HepG2 (cell line): ENCODE measurements around the gene ALCAM. TPM values are rescaled to one million over a fixed set of nuclear protein-coding genes. Genes with fewer than 3 reads are reported as not detected.

Source experiments
- ARID3A ChIP-seq: IDR thresholded peaks from 2 replicates; pipeline ENCODE4 v1.6.1; 2012; ENCODE audit warnings: low read depth, low read length, improper control_type of control experiment
- DNMT1 ChIP-seq: sonication (generic); formaldehyde crosslinking; IDR thresholded peaks from 2 replicates; pipeline ENCODE4 v1.5.1; 2020; ENCODE audit warnings: mild to moderate bottlenecking, missing genetic modification reagents
- ELK4 ChIP-seq: sonication (generic); formaldehyde crosslinking; IDR thresholded peaks from 2 replicates; pipeline ENCODE4 v1.9.0; 2021; ENCODE audit warnings: missing genetic modification reagents, borderline replicate concordance
- FOXP1 ChIP-seq, 2 experiments: fragments of 450-650 bp in 1 of 2; IDR thresholded peaks; 2 replicates each; pipeline ENCODE4 v1.6.1; 2017 to 2018; ENCODE audit warnings: antibody characterized with exemption in 1 of 2
- KDM2A ChIP-seq: sonication (generic); formaldehyde crosslinking; IDR thresholded peaks from 2 replicates; pipeline ENCODE4 v1.4.0; 2020; ENCODE audit warnings: low read depth, missing genetic modification reagents, borderline replicate concordance
- MZF1 ChIP-seq: sonication (generic); formaldehyde crosslinking; IDR thresholded peaks from 2 replicates; pipeline ENCODE4 v1.8.1; 2023; ENCODE audit warnings: mild to moderate bottlenecking, missing genetic modification reagents, borderline replicate concordance
- NCOA1 ChIP-seq: sonication (generic); formaldehyde crosslinking; IDR thresholded peaks from 2 replicates; pipeline ENCODE4 v1.9.0; 2021; ENCODE audit warnings: missing genetic modification reagents
- NCOA2 ChIP-seq: sonication (generic); formaldehyde crosslinking; IDR thresholded peaks from 2 replicates; pipeline ENCODE4 v1.8.0; 2022; ENCODE audit warnings: inconsistent platforms
- NR0B2 ChIP-seq: sonication (generic); formaldehyde crosslinking; IDR thresholded peaks from 2 replicates; pipeline ENCODE4 v1.4.0; 2020; ENCODE audit warnings: mild to moderate bottlenecking, missing genetic modification reagents
- PATZ1 ChIP-seq: sonication (generic); formaldehyde crosslinking; IDR thresholded peaks from 2 replicates; pipeline ENCODE4 v1.4.0; 2020; ENCODE audit warnings: missing genetic modification reagents
- SP4 ChIP-seq: sonication (generic); formaldehyde crosslinking; IDR thresholded peaks from 2 replicates; pipeline ENCODE4 v1.8.1; 2023; ENCODE audit warnings: mild to moderate bottlenecking, missing genetic modification reagents
- SRF ChIP-seq: IDR thresholded peaks from 2 replicates; pipeline ENCODE4 v1.6.1; 2011; ENCODE audit warnings: mild to moderate bottlenecking, low read depth, low read length, moderate library complexity
- ZBTB21 ChIP-seq: sonication (generic); formaldehyde crosslinking; IDR thresholded peaks from 2 replicates; pipeline ENCODE4 v1.4.0; 2020; ENCODE audit warnings: missing genetic modification reagents
- ZBTB4 ChIP-seq: sonication (generic); formaldehyde crosslinking; IDR thresholded peaks from 2 replicates; pipeline ENCODE4 v1.4.0; 2020; ENCODE audit warnings: missing genetic modification reagents, mild to moderate bottlenecking, borderline replicate concordance
- ZIK1 ChIP-seq: sonication (generic); formaldehyde crosslinking; IDR thresholded peaks from 2 replicates; pipeline ENCODE4 v1.5.0; 2020; ENCODE audit warnings: mild to moderate bottlenecking, low read depth, missing genetic modification reagents, borderline replicate concordance
- ZNF354B ChIP-seq: sonication (generic); formaldehyde crosslinking; IDR thresholded peaks from 2 replicates; pipeline ENCODE4 v1.8.0; 2022; ENCODE audit warnings: mild to moderate bottlenecking, missing genetic modification reagents
- ZNF556 ChIP-seq: sonication (generic); formaldehyde crosslinking; IDR thresholded peaks from 2 replicates; pipeline ENCODE4 v1.4.0; 2020; ENCODE audit warnings: mild to moderate bottlenecking, missing genetic modification reagents, borderline replicate concordance
- ZNF564 ChIP-seq: sonication (generic); formaldehyde crosslinking; IDR thresholded peaks from 2 replicates; pipeline ENCODE4 v1.8.1; 2023; ENCODE audit warnings: mild to moderate bottlenecking, missing genetic modification reagents
- ZNF597 ChIP-seq: sonication (generic); formaldehyde crosslinking; IDR thresholded peaks from 2 replicates; pipeline ENCODE4 v1.5.0; 2020; ENCODE audit warnings: missing genetic modification reagents
- polyA plus RNA-seq, 8 experiments: library from polyadenylated mRNA; depleted of rRNA in 3 of 8; stranded (reverse) in 7 of 8; unstranded in 1 of 8; fragments of >200 nt; fragmentation: Illumina TruSeq in 4 of 8; extraction: Trizol in 4 of 8; gene quantifications; 2 replicates each; pipeline versions ENCODE4 v1.2.1 to v1.2.3, GENCODE V29; 2011 to 2016; ENCODE audit warnings: low read depth in 4 of 8, missing spikeins in 1 of 8, mixed read lengths in 1 of 8; ENCODE audit not compliant: insufficient read depth in 1 of 8
- total RNA-seq, 5 experiments: library from RNA; depleted of rRNA; stranded (reverse); fragments of >200 nt; fragmentation: Illumina TruSeq; extraction: Trizol; gene quantifications; 2 replicates each; pipeline ENCODE4 v1.2.3, GENCODE V29; 2016; ENCODE audit warnings: low read depth in 1 of 5

ALCAM gene
- total and polyA plus RNA-seq, 2 of the 13 experiments (the other 11 are each of a cell fraction or from before 2014, with no cell fraction given), result 26.0 to 33.1 TPM

GRCh38 chr3:105367406-105368213, 901 bp downstream of the ALCAM start (continued):
- TF ChIP-seq PATZ1 (CRISPR knock-in tag) (peak; percentile 34), ARID3A (no peak), ZNF354B (CRISPR knock-in tag) (no peak), KDM2A (CRISPR knock-in tag) (no peak), SRF (no peak), DNMT1 (no peak), ZIK1 (CRISPR knock-in tag) (0 out of 2 replicates have a peak, but pooled peaks have one; percentile 40), NCOA1 (no peak), ZNF564 (CRISPR knock-in tag) (peak; percentile 41; the same call in 1 of the 2 replicates), MZF1 (CRISPR knock-in tag) (no peak), ZBTB21 (CRISPR knock-in tag) (no peak; the same call in 1 of the 2 replicates), ZBTB4 (CRISPR knock-in tag) (no peak), ZNF597 (CRISPR knock-in tag) (no peak), ELK4 (CRISPR knock-in tag) (peak; percentile 72; the same call in 1 of the 2 replicates), FOXP1 (IDR thresholded peaks at IDR 0.05) (no peak), FOXP1 (CRISPR knock-in tag; IDR thresholded peaks at IDR 0.05) (no peak), NR0B2 (CRISPR knock-in tag) (no peak), ZNF556 (CRISPR knock-in tag) (no peak), SP4 (no peak), NCOA2 (CRISPR knock-in tag) (no peak)
